HG03571 (cell line): ENCODE measurements around the gene PRSS22.
"Not testable (repeated sequence)": the region's sequence is repeated elsewhere in the genome, so short reads cannot be mapped to it uniquely, and the experiment has no call there.

Source experiments
- ATAC-seq: cut with Tn5 transposase; IDR thresholded peaks from one replicate; pipeline ENCODE4 v1.9.1; 2021; ENCODE audit not compliant: unreplicated experiment

The PRSS22 gene

DNA sequence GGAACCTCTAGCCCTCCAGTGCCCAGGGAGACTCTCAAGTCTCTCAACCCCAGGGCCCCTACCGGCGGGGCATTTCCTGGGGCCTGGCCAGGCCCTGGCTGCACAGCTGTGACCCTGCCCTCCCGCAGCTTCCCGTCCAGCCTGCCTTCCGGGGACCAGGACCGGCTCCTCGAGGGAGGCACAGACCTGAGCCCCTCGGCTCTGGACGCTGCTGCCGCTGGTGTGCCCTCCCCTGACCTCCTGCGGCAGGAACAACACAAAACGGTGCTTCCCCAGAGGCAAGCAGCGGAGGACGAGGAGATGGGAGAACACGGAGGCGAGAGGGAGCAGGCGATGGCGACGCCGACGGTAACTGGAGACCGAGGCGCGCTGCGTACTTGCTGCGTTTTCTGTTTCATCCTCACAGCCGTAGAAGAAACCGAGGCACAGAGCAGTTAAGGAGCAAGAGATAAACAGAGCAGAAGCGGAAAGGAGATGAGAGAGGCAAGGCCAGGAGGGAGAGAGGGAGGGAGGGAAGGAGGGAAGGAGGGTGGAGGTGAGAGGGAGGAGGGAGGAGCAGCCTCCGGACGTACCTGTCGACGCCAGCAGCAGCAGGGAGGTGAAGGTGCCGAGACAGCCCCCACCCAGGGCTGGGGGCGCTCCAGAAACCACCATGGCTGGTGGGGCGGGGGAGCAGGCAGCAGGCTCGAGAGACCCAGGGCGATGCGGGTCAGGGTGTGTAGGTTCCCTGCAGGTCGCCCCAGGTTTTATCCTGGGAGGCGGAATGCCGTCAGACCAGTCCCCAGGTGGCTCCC is at the start of gene PRSS22:
Gene PRSS22, minus strand, starts transcription at position 720 of the 794 bp plus-strand sequence. Its CDS starts 66 bp downstream, at position 654.
- ATAC-seq, result no peak

DNA sequence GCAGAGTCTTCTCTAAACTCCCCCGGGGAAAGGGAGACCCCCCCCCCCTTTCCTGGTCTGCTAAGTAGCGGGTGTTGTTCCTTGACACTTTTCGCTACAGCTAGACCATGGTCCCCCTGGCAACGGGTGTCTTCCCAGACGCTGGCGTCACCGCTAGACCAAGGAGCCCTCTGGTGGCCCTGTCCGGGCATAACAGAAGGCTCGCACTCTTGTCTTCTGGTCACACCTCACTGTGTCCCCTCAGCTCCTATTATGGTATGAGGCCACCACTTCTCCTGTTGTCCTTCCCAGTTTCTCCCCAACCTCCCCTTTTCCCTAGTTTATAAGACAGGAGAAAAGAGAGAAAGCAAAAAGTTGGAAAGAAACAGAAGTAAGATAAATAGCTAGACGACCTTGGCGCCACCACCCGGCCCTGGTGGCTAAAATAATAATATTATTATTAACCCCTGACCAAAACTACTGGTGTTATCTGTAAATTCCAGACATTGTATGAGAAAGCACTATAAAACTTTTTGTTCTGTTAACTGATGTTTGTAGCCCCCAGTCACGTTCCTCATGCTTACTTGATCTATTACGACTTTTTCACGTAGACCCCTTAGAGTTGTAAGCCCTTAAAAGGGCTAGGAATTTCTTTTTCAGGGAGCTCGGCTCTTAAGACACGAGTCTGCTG is 49.2 kb upstream of the PRSS22 start:
- not testable (repeated sequence) for ATAC-seq

GRCh38 chr16:2905988-2906387 is 48.0 kb upstream of the PRSS22 start:
- no peak for ATAC-seq

- ATAC-seq, result peak; percentile 57
These were observed 47.4 kb upstream of the PRSS22 start for GRCh38 chr16:2905241-2905987.

DNA sequence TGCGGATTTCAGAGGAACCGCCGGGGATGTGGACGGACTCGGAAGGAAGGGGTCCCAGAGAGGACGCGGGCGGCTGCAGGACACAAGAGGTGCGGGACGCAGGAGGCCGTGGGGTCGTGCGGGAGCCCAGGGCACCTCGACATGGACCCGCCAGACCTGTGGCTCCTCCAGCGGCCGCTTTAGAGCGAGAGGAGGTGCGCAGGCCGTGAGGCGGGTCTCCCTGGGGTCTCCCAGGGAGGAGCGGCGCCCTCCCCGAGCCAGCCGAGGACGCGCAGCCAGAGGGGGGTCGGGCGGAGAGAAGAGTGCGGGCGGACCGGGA is 46.9 kb upstream of the PRSS22 start:
- peak; percentile 29 for ATAC-seq

DNA sequence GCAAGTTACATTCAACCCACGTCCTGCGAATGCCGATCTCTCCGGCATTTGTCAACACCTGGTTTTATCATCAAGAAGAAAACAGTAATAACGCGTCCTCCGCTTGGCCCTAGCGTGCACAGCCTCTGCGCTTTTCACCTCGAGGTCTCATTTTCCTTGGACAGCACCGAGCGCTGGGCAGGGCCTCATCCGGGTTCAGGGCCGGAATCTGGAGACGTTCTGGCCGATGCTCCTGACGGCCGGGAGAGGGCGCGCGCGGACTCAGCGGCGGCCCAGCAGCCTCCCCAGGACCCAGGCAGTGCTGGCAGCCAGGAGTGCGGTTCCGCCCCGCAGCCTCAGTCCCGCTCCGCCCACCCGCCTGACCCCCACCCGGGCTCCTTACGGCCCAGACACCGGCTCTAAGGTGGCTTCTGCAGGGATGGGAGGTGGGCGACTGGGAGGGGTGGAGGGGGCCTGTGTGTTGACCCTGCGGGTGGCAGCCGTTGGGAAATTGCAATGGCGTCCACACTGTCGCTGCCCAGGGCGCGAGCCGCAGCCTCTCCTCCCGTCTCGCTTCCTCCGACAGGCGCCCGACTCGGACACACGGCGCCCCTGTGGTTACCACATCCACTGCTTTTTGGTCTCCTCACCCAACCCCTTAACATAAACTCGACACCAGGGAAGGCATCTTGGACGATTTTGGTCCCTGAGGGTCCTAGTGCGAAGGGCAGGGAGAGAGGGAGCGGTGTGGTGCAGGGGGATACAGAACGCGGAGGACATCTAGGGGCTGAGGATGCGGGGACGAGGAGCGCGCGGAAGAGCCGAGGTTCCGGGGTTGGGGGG is 46.3 kb upstream of the PRSS22 start:
- peak; percentile 37 for ATAC-seq

DNA sequence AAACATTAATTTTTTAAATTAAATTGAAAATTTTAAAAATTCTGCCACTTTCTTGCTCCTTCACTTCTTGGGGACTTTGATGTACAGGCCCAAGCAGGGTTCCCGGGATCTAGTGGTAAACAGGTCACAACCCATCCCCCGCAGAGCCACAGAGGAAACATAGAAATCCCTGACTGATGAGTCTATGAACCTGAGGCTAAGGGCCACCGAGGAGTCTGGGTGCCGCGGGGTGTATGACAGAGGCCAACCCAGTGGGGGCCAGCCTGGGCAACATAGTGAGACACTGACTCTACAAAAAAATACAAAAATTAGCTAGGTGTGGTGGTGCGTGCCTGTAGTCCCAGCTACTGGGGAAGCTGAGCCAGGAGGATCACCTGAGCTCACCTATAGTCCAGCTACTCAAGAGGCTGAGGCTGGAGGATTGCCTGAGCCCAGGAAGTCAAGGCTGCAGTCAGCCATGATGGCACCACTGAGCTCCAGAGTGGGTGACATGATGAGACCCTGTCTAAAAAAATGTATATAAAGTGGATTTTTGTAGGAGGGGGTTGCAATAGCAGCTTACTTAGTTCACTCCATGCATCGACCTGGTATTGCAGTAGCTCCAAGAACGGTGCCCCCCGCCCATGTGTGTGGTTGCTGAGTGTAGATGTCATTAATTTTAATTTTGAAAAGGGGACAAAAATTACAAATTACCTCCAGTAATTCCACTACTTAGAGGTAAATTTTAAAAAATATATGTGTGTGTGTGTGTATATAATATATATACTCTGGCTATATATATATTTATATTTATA is 44.6 kb upstream of the PRSS22 start:
- ATAC-seq, result no peak

DNA sequence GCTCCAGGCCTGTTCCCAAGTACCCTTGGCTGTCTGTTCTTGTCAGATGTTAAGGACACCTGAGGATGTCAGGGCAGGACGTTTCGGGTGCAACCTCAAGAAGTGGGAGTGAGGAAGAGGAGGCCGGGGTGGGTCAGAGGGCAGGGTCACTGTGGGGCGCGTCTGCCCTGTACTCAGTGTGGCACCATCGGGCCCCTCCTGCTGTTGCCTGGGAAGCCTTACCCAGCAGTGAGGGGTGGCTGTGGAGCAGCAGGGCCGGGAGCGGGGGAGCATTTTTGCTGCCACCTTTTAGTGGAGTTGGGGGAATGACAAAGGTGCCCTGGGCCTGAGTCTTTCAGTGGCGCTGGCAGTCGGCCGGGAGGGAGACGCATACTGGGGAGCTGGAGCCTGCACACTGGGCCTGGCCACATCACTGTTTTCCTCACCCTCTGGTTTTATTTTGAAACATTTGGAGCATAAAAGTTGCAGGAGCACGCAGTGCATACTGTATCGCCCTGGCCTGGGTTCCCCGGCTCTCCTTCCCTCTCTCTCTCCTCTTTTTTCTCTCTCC is 42.6 kb upstream of the PRSS22 start:
- no peak for ATAC-seq

DNA sequence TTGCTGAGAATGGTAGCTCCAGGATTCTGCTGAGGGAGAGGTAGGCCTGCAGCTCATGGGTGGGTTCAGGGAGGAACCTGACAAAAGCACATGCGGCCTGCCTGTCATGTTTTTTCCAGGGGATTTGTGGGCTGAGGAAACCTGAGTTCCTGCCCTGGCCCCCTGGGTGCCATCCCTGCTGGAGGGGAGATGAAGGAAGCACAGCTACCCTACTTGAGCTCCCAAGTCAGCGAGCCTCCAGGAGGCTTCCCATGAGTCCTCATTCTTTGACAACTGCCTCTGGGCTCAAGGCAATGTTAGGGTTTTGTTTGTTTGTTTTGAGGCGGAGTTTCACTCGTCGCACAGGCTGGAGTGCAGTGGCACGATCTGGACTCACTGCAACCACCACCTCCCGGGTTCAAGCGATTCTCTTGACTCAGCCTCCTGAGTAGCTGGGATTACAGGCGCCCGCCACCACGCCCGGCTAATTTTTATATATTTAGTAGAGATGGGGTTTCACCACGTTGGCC is 41.6 kb upstream of the PRSS22 start:
- no peak for ATAC-seq

- ATAC-seq, result no peak
These were observed 41.0 kb upstream of the PRSS22 start for GRCh38 chr16:2898831-2899563.

GRCh38 chr16:2897110-2897509 is 39.1 kb upstream of the PRSS22 start:
- ATAC-seq, result no peak

DNA sequence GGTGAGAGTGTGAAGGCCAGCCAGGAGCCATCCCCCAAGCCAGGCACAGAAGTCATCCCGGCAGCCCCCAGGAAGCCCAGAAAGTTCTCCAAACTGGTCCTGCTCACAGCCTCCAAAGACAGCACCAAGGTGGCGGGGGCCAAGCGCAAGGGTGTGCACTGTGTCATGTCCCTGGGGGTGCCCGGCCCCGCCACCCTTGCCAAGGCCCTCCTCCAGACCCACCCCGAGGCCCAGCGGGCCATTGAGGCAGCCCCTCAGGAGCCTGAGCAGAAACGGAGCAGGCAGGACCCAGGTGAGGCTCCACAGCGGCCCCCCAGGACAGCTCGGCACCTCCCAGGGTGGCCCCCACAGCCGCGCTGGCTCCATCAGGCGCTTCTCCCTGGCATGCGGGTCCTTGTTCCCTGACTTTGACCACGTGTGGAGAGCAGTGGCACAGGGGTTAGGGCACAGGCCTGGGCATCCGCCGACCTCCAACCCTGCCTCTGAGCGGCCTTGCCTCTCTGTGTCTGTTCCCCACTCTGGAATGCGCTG is 38.6 kb upstream of the PRSS22 start:
- no peak for ATAC-seq

DNA sequence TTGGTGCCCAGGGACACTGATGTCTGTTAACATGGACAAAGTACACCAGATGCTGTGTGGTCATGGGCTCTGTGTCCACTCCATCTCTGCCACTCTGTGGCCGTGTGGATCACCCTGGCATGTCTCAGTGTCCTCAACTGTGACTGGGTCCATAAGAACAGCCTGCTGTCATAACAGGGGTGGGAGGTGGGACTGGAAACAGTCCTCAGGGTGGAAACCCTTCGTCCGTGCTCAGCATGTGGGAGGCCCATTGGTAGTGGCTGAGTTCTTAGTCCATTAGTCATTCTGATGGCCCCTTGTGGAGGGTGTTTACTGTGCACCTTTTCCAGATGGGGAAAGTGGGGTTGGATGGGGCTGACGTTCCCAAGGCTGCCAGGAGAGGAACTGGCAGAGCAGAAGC is 37.8 kb upstream of the PRSS22 start:
- ATAC-seq, result no peak

DNA sequence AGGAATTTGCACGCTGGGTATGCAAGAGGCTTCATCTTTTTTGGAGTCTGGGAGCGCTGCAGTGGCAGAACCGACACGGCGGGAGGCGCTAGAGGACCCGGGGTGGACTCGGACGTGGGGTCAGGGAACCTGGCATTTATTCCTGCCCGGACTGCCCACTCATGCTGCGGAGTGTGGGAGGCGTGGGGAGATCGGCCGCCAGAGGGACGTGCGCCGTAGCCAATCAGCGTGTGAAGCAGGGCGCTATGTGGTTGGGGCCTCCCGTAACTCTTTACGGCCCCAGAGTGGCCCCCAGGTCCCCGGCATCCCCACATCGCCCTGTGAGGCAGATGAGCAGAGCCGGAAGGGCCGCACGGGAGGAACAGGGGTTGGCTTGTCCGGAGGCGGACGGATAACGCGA is 36.3 kb upstream of the PRSS22 start:
- no peak for ATAC-seq

DNA sequence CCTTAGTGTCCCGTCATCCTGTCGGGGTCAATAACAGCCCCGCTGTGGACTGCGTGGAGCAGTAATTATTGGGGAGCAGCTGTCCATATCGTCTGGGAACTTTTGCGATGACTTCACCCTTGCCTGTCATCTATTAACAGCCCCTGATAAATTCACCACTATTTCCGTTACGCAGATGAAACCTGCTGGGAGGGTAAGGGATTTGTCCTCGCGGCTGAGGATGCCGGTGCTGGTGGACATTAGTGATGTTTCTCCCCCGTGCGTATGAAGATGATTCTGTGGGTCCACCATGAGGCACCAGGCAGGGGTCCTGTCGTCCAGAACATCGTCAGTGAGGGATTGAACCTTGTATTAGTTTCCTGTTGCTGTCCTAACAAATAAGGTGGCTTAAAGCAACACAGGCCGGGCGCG is 26.1 kb upstream of the PRSS22 start:
- ATAC-seq, result no peak

GRCh38 chr16:2883458-2883908 is 25.5 kb upstream of the PRSS22 start:
- ATAC-seq, result no peak

- ATAC-seq, result peak; percentile 83
These were observed 24.9 kb upstream of the PRSS22 start, which contains the start of gene FLYWCH2 for GRCh38 chr16:2882650-2883457. FLYWCH2 (plus strand) TSS chr16:2883215; CDS start chr16:2896450, 13,235 bp downstream.
